Cerebellar cortex (tissue), 1 donor: ENCODE results near the gene ILRUN.
"Not testable (repeated sequence)": the region's sequence is repeated elsewhere in the genome, so short reads cannot be mapped to it uniquely, and the experiment has no call there.

ENCODE experiments used
- DNase-seq: peaks from one replicate; pipeline ENCODE4 v3.0.0-alpha.2; 2015; ENCODE audit warnings: low spot score

Gene ILRUN

DNA sequence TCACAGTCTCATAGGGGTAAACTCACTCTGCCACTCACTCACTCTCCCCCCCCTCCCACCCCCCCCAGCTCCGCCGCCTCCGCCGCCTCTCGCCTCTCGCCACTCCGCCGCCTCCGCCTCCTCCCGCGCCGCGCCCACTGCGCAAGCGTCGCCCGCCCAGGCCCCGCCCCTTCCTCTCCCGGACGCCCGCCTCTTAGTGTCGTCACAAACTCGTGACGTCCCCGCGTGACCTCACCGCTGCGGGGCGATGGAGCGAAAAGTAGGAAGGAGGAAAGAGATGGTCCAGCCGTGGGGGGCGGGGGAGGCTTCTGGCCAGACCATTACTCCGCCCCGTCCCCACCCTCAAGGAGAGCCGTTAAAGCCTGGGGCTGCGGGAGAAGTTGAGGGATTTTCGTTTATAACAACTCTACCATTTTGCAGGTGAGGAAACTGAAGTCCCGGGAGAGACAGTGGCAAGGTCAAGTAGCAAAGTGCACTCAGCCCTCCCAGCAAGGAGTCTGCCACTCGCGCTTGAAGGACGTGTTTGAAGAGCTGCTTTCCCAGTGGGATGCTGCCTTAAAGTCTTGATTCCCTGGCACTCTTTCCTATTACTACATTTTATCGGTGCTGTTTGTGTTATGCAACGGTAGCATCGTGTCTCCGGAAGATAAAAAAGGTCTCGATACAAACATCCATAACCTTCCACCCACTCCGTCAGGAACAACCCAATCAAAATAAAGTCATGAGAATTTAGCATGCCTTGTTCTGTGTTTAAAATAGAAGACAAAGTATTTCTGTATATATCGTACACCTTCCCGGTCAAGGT is at the start of gene ILRUN:
TSS of gene ILRUN (minus strand) at position 29 of the 805 bp plus-strand sequence. CDS start 164 bp downstream, outside the sequence.
- peak; percentile 95 for DNase-seq

DNA sequence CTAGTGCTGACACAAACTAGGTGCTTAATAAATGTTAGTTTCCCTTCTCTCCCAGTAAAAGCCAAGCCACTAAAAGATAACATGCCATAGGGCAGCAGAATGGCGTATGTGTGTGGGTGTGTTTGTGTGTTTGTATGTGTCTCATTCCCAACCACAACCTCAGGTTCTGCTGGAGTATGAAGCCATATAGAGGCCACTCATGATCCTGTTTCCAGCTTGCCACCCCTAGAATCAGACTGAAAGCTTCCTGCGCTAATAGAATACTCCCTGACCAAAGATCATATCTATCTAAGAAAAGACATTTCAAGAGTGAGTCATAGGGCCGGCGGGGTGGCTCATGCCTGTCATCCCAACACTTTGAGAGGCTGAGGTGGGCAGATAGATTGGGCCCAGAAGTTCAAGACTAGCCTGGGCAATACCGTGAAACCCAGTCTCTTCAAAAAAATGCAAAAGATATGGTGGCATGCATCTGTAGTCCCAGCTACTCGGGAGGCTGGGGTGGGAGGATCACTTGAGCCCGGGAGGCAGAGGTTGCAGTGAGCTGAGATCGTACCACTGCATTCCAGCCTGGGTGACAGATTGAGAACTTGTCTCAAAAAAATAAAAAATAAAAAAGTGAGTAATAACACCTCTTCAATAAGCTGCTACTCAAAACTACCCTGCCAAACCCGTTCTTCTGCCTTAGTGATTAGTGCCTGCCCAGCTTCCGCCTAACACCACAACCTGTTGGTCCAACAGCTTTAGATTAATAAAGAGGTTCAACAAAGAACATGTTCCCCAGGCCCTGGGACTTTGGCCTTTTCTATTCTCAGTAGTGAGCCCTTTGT is 48.9 kb upstream of the ILRUN start:
- no peak for DNase-seq

DNA sequence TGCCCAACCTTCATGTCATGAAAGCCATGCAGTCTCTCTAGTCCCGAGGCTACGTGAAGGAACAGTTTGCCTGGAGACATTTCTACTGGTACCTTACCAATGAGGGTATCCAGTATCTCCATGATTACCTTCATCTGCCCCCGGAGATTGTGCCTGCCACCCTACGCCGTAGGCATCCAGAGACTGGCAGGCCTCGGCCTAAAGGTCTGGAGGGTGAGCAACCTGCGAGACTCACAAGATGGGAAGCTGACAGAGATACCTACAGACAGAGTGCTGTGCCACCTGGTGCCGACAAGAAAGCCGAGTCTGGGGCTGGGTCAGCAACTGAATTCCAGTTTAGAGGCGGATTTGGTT is 47.7 kb upstream of the ILRUN start:
- not testable (repeated sequence) for DNase-seq

GRCh38 chr6:34743625-34744293 is 47.2 kb upstream of the ILRUN start:
- no peak for DNase-seq

DNA sequence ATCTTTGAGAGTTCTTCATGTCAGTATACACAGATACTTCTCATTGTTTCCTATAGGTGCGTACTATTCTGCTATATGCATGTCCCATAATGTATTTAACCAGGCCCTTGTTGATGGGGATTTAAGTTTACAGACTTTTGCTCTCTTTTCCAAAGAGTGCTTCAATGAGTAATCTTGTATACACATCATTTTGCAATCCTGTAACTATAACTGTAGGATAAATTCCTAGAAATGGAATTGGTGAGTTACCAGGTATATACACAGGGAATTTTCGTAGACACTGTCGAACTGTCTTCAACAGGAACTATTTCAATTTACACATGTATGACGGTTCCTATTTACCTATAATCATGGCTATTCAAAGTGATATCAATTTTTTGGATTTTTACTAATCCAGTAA is 45.5 kb upstream of the ILRUN start:
- DNase-seq, result no peak

GRCh38 chr6:34736823-34737222 is 40.3 kb upstream of the ILRUN start:
- DNase-seq, result no peak

GRCh38 chr6:34731393-34732060 is 35.0 kb upstream of the ILRUN start:
- DNase-seq, result no peak

- no peak for DNase-seq
Observed at GRCh38 chr6:34729631-34730470, 33.3 kb upstream of the ILRUN start.

DNA sequence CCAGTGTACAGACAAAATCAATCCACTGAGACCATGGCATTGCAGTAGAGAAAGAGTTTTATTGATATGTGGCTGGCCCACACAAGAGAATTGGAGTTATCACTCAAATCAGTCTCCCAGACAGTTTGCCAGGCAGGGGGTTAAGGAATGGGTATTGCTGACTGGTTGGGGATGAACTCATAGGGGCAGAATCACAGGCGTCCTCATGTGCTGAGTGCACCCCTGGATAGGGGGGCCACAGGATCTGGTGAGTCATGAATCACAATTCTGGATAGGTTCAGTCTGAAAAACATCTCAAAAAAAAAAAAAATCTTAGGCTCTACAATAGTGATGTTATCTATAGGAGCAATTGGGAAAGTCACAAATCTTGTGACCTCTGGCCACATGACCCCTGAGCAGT is 29.5 kb upstream of the ILRUN start:
- no peak for DNase-seq

DNA sequence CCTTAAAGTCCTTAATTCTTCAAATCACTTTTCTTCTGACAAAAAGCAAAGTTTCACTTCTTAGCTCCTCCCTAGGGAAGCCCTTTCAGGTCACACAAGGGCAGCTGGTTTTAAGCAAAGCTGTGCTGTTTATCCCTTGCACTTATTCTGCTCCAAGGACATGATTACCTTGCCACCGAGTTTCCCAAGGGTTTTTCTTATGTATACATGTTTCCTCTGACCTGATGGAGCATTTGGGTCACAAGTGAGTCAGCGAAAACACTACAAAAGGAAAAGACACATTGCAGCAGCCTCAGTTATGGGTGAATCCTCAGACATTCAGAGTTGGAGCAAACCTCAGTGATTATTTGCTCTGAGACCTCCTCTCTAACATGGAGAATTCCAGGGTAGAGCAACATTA is 26.6 kb upstream of the ILRUN start:
- DNase-seq, result no peak

GRCh38 chr6:34722451-34722850 is 25.9 kb upstream of the ILRUN start:
- DNase-seq, result no peak

DNA sequence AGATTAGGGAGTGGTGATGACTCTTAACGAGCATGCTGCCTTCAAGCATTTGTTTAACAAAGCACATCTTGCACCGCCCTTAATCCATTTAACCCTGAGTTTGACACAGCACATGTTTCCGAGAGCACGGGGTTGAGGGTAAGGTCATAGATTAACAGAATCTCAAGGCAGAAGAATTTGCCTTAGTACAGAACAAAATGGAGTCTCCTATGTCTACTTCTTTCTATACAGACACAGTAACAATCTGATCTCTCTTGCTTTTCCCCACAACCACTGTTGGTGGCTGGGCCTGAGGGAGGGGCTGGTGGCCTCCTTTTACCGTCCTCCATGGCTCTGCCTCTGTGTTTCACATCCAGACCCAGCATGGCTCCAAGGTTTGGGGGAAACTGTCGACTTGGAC is 23.6 kb upstream of the ILRUN start:
- DNase-seq, result not testable (repeated sequence)

DNA sequence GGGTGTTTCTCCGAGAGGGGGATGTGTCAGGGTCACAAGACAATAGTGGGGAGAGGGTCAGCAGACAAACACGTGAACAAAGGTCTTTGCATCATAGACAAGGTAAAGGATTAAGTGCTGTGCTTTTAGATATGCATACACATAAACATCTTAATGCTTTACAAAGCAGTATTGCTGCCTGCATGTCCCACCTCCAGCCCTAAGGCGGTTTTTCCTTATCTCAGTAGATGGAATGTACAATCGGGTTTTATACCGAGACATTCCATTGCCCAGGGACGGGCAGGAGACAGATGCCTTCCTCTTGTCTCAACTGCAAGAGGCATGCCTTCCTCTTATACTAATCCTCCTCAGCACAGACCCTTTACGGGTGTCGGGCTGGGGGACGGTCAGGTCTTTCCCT is 23.1 kb upstream of the ILRUN start:
- DNase-seq, result not testable (repeated sequence)

GRCh38 chr6:34718976-34719375 is 22.4 kb upstream of the ILRUN start:
- DNase-seq, result no peak

DNA sequence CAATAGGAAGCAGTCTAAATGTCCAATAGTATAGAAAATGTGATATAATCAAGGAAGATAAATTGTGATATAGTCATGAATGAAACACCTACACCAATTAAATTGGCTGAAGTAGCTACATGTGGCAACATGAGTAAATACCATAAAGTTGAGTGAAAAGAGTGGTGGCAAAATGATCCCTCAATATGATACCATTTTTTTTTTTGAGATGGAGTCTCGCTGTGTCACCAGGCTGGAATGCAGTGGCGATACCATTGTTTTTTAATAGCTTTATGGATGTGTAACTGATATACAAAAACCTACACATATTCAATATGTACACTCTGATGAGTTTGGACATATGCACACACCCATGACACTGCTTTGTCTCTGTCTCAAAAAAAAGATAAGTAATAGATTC is 20.9 kb upstream of the ILRUN start:
- no peak for DNase-seq

DNA sequence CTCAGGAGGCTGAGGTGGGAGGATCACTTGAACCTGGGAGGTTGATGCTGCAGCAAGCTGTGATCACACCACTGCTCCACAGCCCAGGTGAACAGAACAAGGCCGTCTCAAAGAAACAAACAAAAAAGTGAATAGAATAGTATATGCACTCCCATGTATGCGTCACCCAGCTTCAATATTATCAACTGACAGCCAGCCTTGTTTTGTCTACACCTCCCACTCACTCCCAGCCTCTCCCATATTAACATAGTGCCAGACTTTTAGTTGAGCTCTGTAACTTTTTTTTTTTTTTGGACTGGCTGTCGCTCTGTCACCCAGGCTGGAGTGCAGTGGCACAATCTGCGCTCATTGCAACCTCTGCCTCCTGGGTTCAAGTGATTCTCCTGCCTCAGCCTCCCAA is 18.1 kb upstream of the ILRUN start:
- no peak for DNase-seq

GRCh38 chr6:34712881-34713280 is 16.3 kb upstream of the ILRUN start:
- not testable (repeated sequence) for DNase-seq

DNA sequence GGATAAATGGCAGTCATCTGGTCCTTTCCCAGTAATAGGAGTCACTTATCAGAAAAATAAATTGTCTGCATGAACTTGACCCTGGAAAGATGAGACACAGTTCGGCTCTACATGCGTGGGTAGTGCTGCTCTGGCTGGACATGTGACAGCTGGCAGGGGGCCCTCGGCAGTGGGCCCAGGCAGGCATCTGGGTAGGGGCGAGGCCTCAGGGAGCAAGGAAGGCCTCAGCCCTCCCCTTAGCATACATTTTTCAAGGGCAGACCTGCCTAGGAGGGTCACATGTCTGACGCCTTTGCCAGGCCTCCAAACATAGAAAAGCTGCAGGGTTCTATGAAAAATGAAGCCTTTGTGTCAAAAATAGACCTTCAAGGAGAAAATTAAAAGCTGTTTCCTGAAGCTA is 12.8 kb upstream of the ILRUN start:
- DNase-seq, result peak; percentile 59

GRCh38 chr6:34705241-34705640 is 8.7 kb upstream of the ILRUN start:
- no peak for DNase-seq

DNA sequence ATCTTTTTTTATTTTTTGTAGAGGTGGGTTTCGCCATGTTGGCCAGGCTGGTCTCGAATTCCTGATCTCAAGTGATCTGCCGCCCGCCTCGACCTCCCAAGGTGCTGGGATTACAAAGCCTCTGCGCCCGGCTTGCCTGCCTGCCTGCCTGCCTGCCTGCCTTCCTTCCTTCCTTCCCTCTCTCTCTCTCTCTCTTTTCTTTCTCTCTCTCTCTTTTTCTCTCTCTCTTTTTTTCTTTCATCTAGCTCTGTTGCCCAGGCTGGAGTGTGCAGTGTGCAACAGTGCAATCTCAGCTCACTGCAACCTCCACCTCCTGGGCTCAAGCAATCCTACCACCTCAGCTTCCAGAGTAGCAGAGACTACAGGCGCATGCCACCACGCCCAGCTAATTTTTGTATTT is 4.6 kb upstream of the ILRUN start:
- no peak for DNase-seq

GRCh38 chr6:34697904-34698559 is 1.5 kb upstream of the ILRUN start:
- DNase-seq, result no peak
